Measurements from ENCODE around the gene PRDM11. TPM values are rescaled to one million over a fixed set of nuclear protein-coding genes. Genes with fewer than 3 reads are reported as not detected.
A peak's percentile ranks its signal among the peaks of the same experiment; 100 is the strongest.

PRDM11 gene
- total RNA-seq, 4 donors from 2014 or later, result 5.0 to 15.4 (median 9.5) TPM

- intact Hi-C loops (cut with DNase I; ENCODE audit: low total_unique reads), result no loop called here
- H3K27ac ChIP-seq, result no peak overlapping the region
- ATAC-seq (no peak), DNase-seq (no peak)
- no peak overlapping the region for H3K4me3 ChIP-seq
- in situ Hi-C loops (cut with MboI; ENCODE audit: low sequenced_read_pairs in 4 of 4), result no loop called here
- TF ChIP-seq POLR2A (IDR thresholded peaks at IDR 0.05) (no peak), CTCF (IDR thresholded peaks at IDR 0.05 in 4 of 5, conservative IDR thresholded peaks at IDR 0.05 in 1 of 5) (no peak)
- no peaks in the 10 kb centered on the region for H3K27me3 ChIP-seq
- H3K4me1 ChIP-seq, result peaks cover 18 to 26% of the 10 kb centered on the region in 2 donors
- H3K36me3 ChIP-seq, result no peaks in the 10 kb centered on the region
- no peaks in the 10 kb centered on the region for H3K9me3 ChIP-seq
Measured at GRCh38 chr11:45156201-45156600, 9.8 kb downstream of the PRDM11 start.

DNA sequence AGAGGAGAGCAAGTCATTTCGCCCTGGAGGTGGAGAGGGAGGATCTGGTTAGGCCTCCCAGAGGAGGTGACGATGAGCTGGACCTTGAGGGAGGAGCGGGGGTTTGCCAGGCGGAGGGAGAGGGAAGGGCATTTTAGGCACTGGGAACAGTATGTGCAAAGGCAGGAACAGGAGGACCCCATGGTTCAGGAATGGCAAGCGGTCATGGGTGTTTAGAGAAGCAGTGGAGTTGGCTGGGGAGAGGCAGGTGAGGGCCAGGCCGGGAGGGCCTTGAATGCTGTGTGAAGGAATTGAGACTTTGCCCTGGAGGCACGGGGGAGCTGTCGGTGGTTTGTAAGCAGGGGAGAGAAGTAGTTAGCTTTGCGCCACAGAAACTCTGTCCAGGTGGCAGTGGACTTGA, 10.3 kb downstream of the PRDM11 start:
- in situ Hi-C loops (cut with MboI; ENCODE audit: low sequenced_read_pairs in 4 of 4) (no loop called here), intact Hi-C loops (cut with DNase I; ENCODE audit: low total_unique reads) (no loop called here)
- H3K27ac ChIP-seq, result no peak overlapping the region
- no peak for TF ChIP-seq POLR2A (IDR thresholded peaks at IDR 0.05)
- TF ChIP-seq CTCF (IDR thresholded peaks at IDR 0.05 in 4 of 5, conservative IDR thresholded peaks at IDR 0.05 in 1 of 5), result no peak
- H3K4me3 ChIP-seq, result no peak overlapping the region
- H3K27me3 ChIP-seq, result no peaks in the 10 kb centered on the region
- no peak for ATAC-seq
- H3K4me1 ChIP-seq, result peaks cover 23 to 32% of the 10 kb centered on the region in 2 donors
- H3K9me3 ChIP-seq, result no peaks in the 10 kb centered on the region
- DNase-seq, result no peak
- no peaks in the 10 kb centered on the region for H3K36me3 ChIP-seq

GRCh38 chr11:45157247-45158209, 11.1 kb downstream of the PRDM11 start:
- in situ Hi-C loops (cut with MboI; ENCODE audit: low sequenced_read_pairs in 4 of 4) (no loop called here), intact Hi-C loops (cut with DNase I; ENCODE audit: low total_unique reads) (no loop called here)
- Histone ChIP-seq H3K36me3 (no peaks in the 10 kb centered on the region), H3K4me3 (no peak overlapping the region), H3K27ac (peak overlapping the region in 3 of 4 donors; percentile 8 to 33 (median 19)), H3K27me3 (no peaks in the 10 kb centered on the region), H3K4me1 (peaks cover 28 to 40% of the 10 kb centered on the region in 2 donors), H3K9me3 (no peaks in the 10 kb centered on the region)
- DNase-seq (no peak), ATAC-seq (no peak)
- TF ChIP-seq CTCF (IDR thresholded peaks at IDR 0.05 in 4 of 5, conservative IDR thresholded peaks at IDR 0.05 in 1 of 5) (no peak), POLR2A (IDR thresholded peaks at IDR 0.05) (no peak)

DNA sequence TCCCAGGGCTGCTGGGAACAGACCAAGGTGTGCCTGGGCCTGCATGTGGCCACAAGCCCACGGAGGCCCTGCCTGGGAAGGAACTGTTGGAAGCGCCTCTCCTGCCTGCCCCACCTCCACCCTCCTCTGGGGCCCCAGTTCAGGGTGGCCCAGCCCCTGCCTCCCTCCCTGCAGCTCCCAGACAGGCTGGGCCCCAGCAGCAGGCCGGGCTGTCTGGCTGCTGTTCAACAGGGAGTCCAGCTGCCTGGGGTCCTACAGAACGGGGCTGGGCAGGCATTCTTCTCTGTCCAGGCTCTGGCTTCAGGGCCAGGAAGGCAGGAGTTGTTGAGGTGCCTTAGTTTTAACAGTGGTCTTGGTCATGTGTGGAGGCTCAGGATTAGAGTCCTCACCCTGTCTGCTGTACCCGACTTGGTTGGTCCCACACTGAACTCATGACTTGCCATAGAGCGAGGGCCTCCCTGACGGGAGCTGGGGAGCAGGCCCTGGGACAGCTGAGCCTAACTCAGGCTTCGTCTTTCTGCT, 11.8 kb downstream of the PRDM11 start:
- ATAC-seq, result peak in 1 of 2 donors; percentile 13
- no peak for DNase-seq
- Histone ChIP-seq H3K36me3 (no peaks in the 10 kb centered on the region), H3K27ac (peak overlapping the region; percentile 8 to 46 (median 26)), H3K27me3 (no peaks in the 10 kb centered on the region), H3K4me1 (peaks cover 32 to 42% of the 10 kb centered on the region in 2 donors), H3K4me3 (no peak overlapping the region), H3K9me3 (no peaks in the 10 kb centered on the region)
- in situ Hi-C loops (cut with MboI; ENCODE audit: low sequenced_read_pairs in 4 of 4) (no loop called here), intact Hi-C loops (cut with DNase I; ENCODE audit: low total_unique reads) (no loop called here)
- TF ChIP-seq CTCF (IDR thresholded peaks at IDR 0.05 in 4 of 5, conservative IDR thresholded peaks at IDR 0.05 in 1 of 5), result no peak
- TF ChIP-seq POLR2A (IDR thresholded peaks at IDR 0.05), result no peak

All from gastrocnemius medialis (tissue), 4 donors.